Pons (tissue), 1 donor: ENCODE results near the gene GIGYF1.
"Not testable (repeated sequence)": the region's sequence is repeated elsewhere in the genome, so short reads cannot be mapped to it uniquely, and the experiment has no call there.

Experiments
- DNase-seq: peaks from one replicate; pipeline ENCODE4 v3.0.0-alpha.2; 2016; ENCODE audit warnings: low spot score

The GIGYF1 gene

GRCh38 chr7:100694098-100694745, at the start of gene GIGYF1:
Gene GIGYF1, minus strand, starts transcription at chr7:100694250. Its CDS starts 6,012 bp downstream, at chr7:100688238.
- DNase-seq = peak; percentile 47

GRCh38 chr7:100739934-100740333, 45.9 kb upstream of the GIGYF1 start:
- no peak for DNase-seq

GRCh38 chr7:100736671-100737070, 42.6 kb upstream of the GIGYF1 start:
- DNase-seq = no peak

GRCh38 chr7:100735730-100736129, 41.7 kb upstream of the GIGYF1 start:
- no peak for DNase-seq

GRCh38 chr7:100731937-100732636, 38.0 kb upstream of the GIGYF1 start:
- no peak for DNase-seq

GRCh38 chr7:100730136-100730800, 36.2 kb upstream of the GIGYF1 start:
- no peak for DNase-seq

- DNase-seq = no peak
Observed at GRCh38 chr7:100728196-100728595, 34.1 kb upstream of the GIGYF1 start.

GRCh38 chr7:100726996-100727761, 33.1 kb upstream of the GIGYF1 start:
- DNase-seq = no peak

GRCh38 chr7:100724364-100724763, 30.3 kb upstream of the GIGYF1 start:
- DNase-seq = not testable (repeated sequence)

GRCh38 chr7:100723732-100724275, 29.8 kb upstream of the GIGYF1 start:
- no peak for DNase-seq

GRCh38 chr7:100722480-100723212, 28.6 kb upstream of the GIGYF1 start:
- no peak for DNase-seq

- no peak for DNase-seq
Observed at GRCh38 chr7:100721505-100721812, 27.4 kb upstream of the GIGYF1 start.

GRCh38 chr7:100720671-100721504, 26.8 kb upstream of the GIGYF1 start:
- no peak for DNase-seq

- no peak for DNase-seq
Observed at GRCh38 chr7:100720279-100720670, 26.2 kb upstream of the GIGYF1 start, which contains the start of gene EPO. Gene EPO, plus strand, starts transcription at chr7:100720468. Its CDS starts 513 bp downstream, at chr7:100720981.

- no peak for DNase-seq
Observed at GRCh38 chr7:100719523-100720278, 25.7 kb upstream of the GIGYF1 start.

GRCh38 chr7:100717073-100717472, 23.0 kb upstream of the GIGYF1 start:
- not testable (repeated sequence) for DNase-seq

GRCh38 chr7:100714725-100715124, 20.7 kb upstream of the GIGYF1 start:
- DNase-seq = no peak

- no peak for DNase-seq
Observed at GRCh38 chr7:100711369-100711768, 17.3 kb upstream of the GIGYF1 start.

- no peak for DNase-seq
Observed at GRCh38 chr7:100710452-100710851, 16.4 kb upstream of the GIGYF1 start.

- no peak for DNase-seq
Observed at GRCh38 chr7:100708395-100708794, 14.3 kb upstream of the GIGYF1 start.
